ENCODE data around the gene NCAPG. TPM values are rescaled to one million over a fixed set of nuclear protein-coding genes. Genes with fewer than 3 reads are reported as not detected.

Gene NCAPG
- total and polyA plus RNA-seq, 9 of the 15 experiments (the other 6 are each of a cell fraction or from before 2014, with no cell fraction given) = 25.6 to 102 (median 65.3) TPM

DNA sequence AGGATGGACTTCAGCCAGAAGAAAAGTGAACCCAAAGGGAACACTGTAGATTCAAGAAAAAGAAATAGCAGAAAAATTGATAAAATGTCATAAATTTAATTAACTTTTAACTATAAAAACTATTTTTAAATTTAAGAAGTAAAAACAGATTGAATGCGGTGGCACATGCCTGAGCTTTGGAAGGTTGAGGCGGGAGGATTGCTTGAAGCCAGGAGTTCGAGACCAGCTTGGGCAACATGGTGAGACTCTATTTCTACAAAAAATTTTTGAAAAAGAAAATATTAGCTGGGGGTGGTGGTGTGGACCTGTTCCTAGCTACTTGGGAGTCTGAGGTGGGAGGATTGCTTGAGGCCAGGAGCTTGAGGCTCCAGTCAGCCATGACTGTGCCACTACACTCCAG, 32.3 kb upstream of the NCAPG start (continued):
- TF ChIP-seq ZNF696 (CRISPR knock-in tag; conservative IDR thresholded peaks at IDR 0.05) (no peak), MCM5 (IDR thresholded peaks at IDR 0.05; ENCODE audit: low read depth) (no peak), NCOA4 (IDR thresholded peaks at IDR 0.05; ENCODE audit: partially characterized antibody) (no peak), HDAC2 (IDR thresholded peaks at IDR 0.05) (no peak), MEF2D (tag; conservative IDR thresholded peaks at IDR 0.05; ENCODE audit: low read depth) (no peak)
- TF ChIP-seq, protein P1, sequence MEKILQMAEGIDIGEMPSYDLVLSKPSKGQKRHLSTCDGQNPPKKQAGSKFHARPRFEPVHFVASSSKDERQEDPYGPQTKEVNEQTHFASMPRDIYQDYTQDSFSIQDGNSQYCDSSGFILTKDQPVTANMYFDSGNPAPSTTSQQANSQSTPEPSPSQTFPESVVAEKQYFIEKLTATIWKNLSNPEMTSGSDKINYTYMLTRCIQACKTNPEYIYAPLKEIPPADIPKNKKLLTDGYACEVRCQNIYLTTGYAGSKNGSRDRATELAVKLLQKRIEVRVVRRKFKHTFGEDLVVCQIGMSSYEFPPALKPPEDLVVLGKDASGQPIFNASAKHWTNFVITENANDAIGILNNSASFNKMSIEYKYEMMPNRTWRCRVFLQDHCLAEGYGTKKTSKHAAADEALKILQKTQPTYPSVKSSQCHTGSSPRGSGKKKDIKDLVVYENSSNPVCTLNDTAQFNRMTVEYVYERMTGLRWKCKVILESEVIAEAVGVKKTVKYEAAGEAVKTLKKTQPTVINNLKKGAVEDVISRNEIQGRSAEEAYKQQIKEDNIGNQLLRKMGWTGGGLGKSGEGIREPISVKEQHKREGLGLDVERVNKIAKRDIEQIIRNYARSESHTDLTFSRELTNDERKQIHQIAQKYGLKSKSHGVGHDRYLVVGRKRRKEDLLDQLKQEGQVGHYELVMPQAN (IDR thresholded peaks at IDR 0.05; ENCODE audit: borderline replicate concordance) = no peak

DNA sequence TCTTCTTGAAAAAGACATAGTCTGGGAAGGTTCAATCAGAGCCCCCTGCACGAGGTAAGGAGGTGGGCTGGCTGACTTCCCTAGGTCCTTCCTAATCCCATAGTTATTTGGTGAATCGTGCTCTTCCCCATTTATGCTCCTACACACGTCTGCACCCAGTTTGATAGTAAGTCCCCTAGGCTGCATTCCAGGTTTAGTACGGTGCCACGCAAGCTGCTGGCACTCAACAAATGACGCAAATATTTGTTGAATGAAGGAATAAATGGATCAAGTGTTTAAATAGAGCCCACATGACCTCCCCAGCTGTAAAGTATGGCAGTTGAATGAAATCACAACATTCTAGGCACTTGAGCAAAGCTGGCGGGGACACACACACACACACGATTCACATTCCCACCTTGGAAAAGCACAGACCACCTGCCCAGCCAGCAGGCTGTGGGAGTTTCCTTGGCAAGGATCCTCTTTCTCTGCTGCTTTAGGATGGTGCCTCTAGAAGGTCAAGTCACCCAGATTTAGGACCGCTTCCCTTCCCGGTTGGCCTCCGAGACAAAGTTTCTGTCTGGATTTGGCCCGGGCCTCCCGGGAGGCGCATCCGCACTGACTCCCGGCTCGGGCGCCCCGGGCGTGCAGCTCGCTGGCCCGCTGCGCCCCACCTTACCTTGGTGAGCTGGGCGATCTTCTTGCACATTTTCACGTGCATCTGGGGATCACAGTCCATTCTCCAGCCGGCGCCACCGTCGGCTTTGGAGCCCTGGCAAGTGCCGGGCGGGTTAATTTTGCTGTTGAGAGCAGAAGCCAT, 30.1 kb upstream of the NCAPG start:
- Histone ChIP-seq H3K27me3 (ENCODE audit: control insufficient read depth in 2 of 2, insufficient read depth in 2 of 2, low read length in 2 of 2) (peaks cover 13 to 30% of the 10 kb centered on the region in 2 experiments; a peak in 4 of 5 replicates), H3K4me3 (no peak overlapping the region), H3K79me2 (ENCODE audit: control insufficient read depth, insufficient read depth, low read length) (no peaks in the 10 kb centered on the region), H3K9ac (ENCODE audit: insufficient read depth in 1 of 2, low read depth in 2 of 2, low read length in 2 of 2) (no peak overlapping the region), H4K20me1 (replicated peaks; ENCODE audit: control insufficient read depth, insufficient read depth, low read length) (no peaks in the 10 kb centered on the region), H3K4me1 (replicated peaks in 1 of 2; ENCODE audit: control insufficient read depth in 2 of 2, insufficient read depth in 2 of 2, low read length in 2 of 2) (peaks cover 0 to 12% of the 10 kb centered on the region in 2 experiments; a peak in 1 of 5 replicates), H3K4me2 (ENCODE audit: insufficient read depth, low read length) (no peak overlapping the region), H2AFZ (ENCODE audit: low read depth, low read length) (no peak overlapping the region), H3K9me3 (replicated peaks; ENCODE audit: control insufficient read depth, insufficient read depth, low read depth, low read length) (no peaks in the 10 kb centered on the region), H3K36me3 (ENCODE audit: control insufficient read depth, insufficient read depth, low read length) (no peaks in the 10 kb centered on the region), H3K27ac (ENCODE audit: extremely low read depth, low read depth, low read length) (no peak overlapping the region), H3K9me1 (ENCODE audit: control insufficient read depth, insufficient read depth, low read length) (no peaks in the 10 kb centered on the region)
- ChIA-PET POLR2A (no interaction called here), CTCF (ENCODE audit: low intra/inter-chr PET ratio) (no interaction called here)
- in situ Hi-C loops (cut with MboI) = no loop called here
- no TSS peak for BruUV-seq (replicated peaks)
- intact Hi-C loops (cut with micrococcal nuclease) = no loop called here
- TF ChIP-seq ZNF696 (CRISPR knock-in tag; conservative IDR thresholded peaks at IDR 0.05) (no peak), NEUROD1 (IDR thresholded peaks at IDR 0.05; ENCODE audit: borderline replicate concordance, low read depth, low read length, partially characterized antibody) (no peak), GATA2 (CRISPR knock-in tag; IDR thresholded peaks at IDR 0.05) (no peak), ZNF408 (CRISPR knock-in tag; IDR thresholded peaks at IDR 0.05; ENCODE audit: low read depth) (no peak), ZNF551 (CRISPR knock-in tag; IDR thresholded peaks at IDR 0.05) (no peak), CBX3 (IDR thresholded peaks at IDR 0.05; ENCODE audit: borderline replicate concordance in 1 of 2, low read length in 2 of 2) (no peak), TCFL5 (CRISPR knock-in tag; conservative IDR thresholded peaks at IDR 0.05) (no peak), KLF13 (tag; IDR thresholded peaks at IDR 0.05; ENCODE audit: borderline replicate concordance, low read depth) (no peak)
- TF ChIP-seq, protein P2, sequence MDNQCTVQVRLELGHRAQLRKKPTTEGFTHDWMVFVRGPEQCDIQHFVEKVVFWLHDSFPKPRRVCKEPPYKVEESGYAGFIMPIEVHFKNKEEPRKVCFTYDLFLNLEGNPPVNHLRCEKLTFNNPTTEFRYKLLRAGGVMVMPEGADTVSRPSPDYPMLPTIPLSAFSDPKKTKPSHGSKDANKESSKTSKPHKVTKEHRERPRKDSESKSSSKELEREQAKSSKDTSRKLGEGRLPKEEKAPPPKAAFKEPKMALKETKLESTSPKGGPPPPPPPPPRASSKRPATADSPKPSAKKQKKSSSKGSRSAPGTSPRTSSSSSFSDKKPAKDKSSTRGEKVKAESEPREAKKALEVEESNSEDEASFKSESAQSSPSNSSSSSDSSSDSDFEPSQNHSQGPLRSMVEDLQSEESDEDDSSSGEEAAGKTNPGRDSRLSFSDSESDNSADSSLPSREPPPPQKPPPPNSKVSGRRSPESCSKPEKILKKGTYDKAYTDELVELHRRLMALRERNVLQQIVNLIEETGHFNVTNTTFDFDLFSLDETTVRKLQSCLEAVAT (IDR thresholded peaks at IDR 0.05) = no peak
- ATAC-seq (no peak), FAIRE-seq (no peak), DNase-seq (ENCODE audit: extremely low read depth in 1 of 4, low spot score in 3 of 4) (no peak)
- 9% methylated on average over 31 of the region's 31 CpGs for WGBS (ENCODE audit: insufficient coverage, low coverage, missing lambda C conversion rate)

Data from K562 (cell line).